ENCODE measurements around the gene TMSB4X.

Gene TMSB4X

DNA sequence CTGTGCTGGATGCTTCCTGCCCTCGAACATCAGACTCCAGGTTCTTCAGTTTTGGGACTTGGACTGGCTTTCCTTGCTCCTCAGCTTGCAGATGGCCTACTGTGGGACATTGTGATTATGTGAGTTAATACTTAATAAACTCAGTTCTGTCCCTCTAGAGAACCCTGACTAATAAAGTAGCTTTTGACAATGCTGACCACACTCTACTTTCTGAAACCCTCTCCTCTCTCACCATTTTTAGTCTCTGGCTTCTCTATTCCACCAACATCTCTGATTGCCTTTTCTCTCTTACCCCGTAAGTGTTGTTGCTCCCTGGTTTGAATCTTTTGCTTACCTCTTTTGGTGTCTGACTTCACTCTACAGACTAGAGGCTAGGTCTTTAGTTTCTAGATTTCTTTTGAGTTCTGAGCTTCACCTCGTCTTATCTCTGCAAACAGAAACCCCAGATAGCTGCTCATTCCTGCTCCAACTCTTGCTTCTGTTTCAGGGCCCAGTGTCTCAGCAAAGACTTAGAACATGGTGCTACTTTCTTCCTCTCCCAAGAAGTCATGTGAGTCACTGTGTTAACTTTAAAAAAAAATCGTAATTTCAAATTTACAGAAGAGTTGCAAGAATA lies 11.4 kb downstream of the TMSB4X start:
- Histone ChIP-seq H3K27me3 (ENCODE audit: insufficient read depth, low read length, poor library complexity) (no peaks in the 10 kb centered on the region), H3K9me3 (ENCODE audit: insufficient read depth, low read length, severe bottlenecking) (no peaks in the 10 kb centered on the region), H3K27ac (ENCODE audit: low read length) (peak overlapping the region; percentile 88), H3K9ac (ENCODE audit: low read depth, low read length) (no peak overlapping the region), H3K4me3 (ENCODE audit: low read depth in 1 of 2, low read length in 2 of 2) (no peak overlapping the region), H2AFZ (ENCODE audit: low read depth, low read length) (no peak overlapping the region), H3K4me1 (ENCODE audit: insufficient read depth, low read length) (peaks cover 50% of the 10 kb centered on the region), H4K20me1 (ENCODE audit: insufficient read depth, low read length) (no peaks in the 10 kb centered on the region), H3K36me3 (ENCODE audit: insufficient read depth, low read length) (no peaks in the 10 kb centered on the region), H3K4me2 (ENCODE audit: insufficient read depth, low read length) (no peak overlapping the region), H3K79me2 (ENCODE audit: insufficient read depth, low read length) (0 out of 2 replicates have a peak, but pooled peaks cover 1% of the 10 kb centered on the region)
- TF ChIP-seq CTCF (IDR thresholded peaks at IDR 0.05; ENCODE audit: borderline replicate concordance, extremely low read depth, low read length, poor library complexity, severe bottlenecking) = no peak
- no peak for TF ChIP-seq EZH2 (IDR thresholded peaks at IDR 0.05; ENCODE audit: borderline replicate concordance, low read depth, low read length, severe bottlenecking)
- no peak for ATAC-seq (ENCODE audit: insufficient read depth, low read depth)
- no peak for DNase-seq

DNA sequence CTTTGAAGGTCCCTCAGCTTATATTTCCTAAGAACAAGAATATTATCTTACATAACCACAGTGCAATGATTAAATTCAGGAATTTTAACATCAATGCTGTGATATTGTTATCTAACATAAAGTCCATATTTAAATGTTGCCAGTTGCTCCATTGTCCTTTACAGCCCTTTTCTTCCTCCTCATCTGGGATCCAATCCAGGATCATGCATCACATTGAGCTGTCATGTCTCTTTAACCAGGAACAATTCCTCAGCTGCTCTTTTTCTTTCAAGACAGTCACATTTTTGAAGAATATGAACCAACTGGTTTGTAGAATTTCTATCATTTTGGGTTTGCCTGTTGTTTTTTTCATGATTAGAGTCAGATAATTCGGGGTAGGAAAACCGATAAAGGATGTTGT lies 12.0 kb downstream of the TMSB4X start:
- Histone ChIP-seq H3K4me2 (ENCODE audit: insufficient read depth, low read length) (no peak overlapping the region), H3K27me3 (ENCODE audit: insufficient read depth, low read length, poor library complexity) (no peaks in the 10 kb centered on the region)

DNA sequence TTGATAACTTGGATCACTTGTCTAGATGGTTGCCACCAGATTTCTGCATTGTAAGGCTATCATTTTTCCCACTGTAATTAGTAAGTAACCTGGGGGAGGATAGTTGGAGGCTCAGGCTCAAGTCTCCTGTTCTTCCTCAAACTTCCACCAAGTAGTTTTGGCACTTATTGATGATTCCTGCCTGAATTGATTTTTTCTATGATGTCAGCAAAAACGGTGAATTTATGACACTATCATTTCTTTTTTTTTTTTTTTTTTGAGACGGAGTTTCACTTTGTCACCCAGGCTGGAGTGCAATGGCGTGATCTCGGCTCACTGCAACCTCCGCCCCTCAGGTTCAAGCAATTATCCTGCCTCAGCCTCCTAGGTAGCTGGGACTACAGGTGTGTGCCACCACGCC lies 12.4 kb downstream of the TMSB4X start:
- no peaks in the 10 kb centered on the region for H3K27me3 ChIP-seq (ENCODE audit: insufficient read depth, low read length, poor library complexity)
- DNase-seq = no peak
- TF ChIP-seq CTCF (IDR thresholded peaks at IDR 0.05; ENCODE audit: borderline replicate concordance, extremely low read depth, low read length, poor library complexity, severe bottlenecking) = no peak
- TF ChIP-seq EZH2 (IDR thresholded peaks at IDR 0.05; ENCODE audit: borderline replicate concordance, low read depth, low read length, severe bottlenecking) = no peak
- no peak overlapping the region for H2AFZ ChIP-seq (ENCODE audit: low read depth, low read length)
- no peaks in the 10 kb centered on the region for H4K20me1 ChIP-seq (ENCODE audit: insufficient read depth, low read length)
- no peak overlapping the region for H3K9ac ChIP-seq (ENCODE audit: low read depth, low read length)
- H3K4me1 ChIP-seq (ENCODE audit: insufficient read depth, low read length) = peaks cover 39% of the 10 kb centered on the region
- H3K36me3 ChIP-seq (ENCODE audit: insufficient read depth, low read length) = no peaks in the 10 kb centered on the region
- H3K9me3 ChIP-seq (ENCODE audit: insufficient read depth, low read length, severe bottlenecking) = no peaks in the 10 kb centered on the region
- no peak for ATAC-seq (ENCODE audit: insufficient read depth, low read depth)
- H3K79me2 ChIP-seq (ENCODE audit: insufficient read depth, low read length) = no peaks in the 10 kb centered on the region
- no peak overlapping the region for H3K4me2 ChIP-seq (ENCODE audit: insufficient read depth, low read length)
- H3K27ac ChIP-seq (ENCODE audit: low read length) = no peak overlapping the region
- H3K4me3 ChIP-seq (ENCODE audit: low read depth in 1 of 2, low read length in 2 of 2) = no peak overlapping the region

More for the DNA sequence above, 12.0 kb downstream of the TMSB4X start:
- H3K4me1 ChIP-seq (ENCODE audit: insufficient read depth, low read length) = peaks cover 44% of the 10 kb centered on the region
- no peak overlapping the region for H3K27ac ChIP-seq (ENCODE audit: low read length)
- no peaks in the 10 kb centered on the region for H3K79me2 ChIP-seq (ENCODE audit: insufficient read depth, low read length)
- ATAC-seq (ENCODE audit: insufficient read depth, low read depth) (no peak), DNase-seq (no peak)
- TF ChIP-seq EZH2 (IDR thresholded peaks at IDR 0.05; ENCODE audit: borderline replicate concordance, low read depth, low read length, severe bottlenecking) = no peak
- TF ChIP-seq CTCF (IDR thresholded peaks at IDR 0.05; ENCODE audit: borderline replicate concordance, extremely low read depth, low read length, poor library complexity, severe bottlenecking) = no peak
- H3K9me3 ChIP-seq (ENCODE audit: insufficient read depth, low read length, severe bottlenecking) = no peaks in the 10 kb centered on the region
- no peaks in the 10 kb centered on the region for H3K36me3 ChIP-seq (ENCODE audit: insufficient read depth, low read length)
- H3K9ac ChIP-seq (ENCODE audit: low read depth, low read length) = no peak overlapping the region
- H2AFZ ChIP-seq (ENCODE audit: low read depth, low read length) = no peak overlapping the region
- H3K4me3 ChIP-seq (ENCODE audit: low read depth in 1 of 2, low read length in 2 of 2) = no peak overlapping the region
- no peaks in the 10 kb centered on the region for H4K20me1 ChIP-seq (ENCODE audit: insufficient read depth, low read length)

Measured in DND-41 (cell line).